ENCODE data around the gene NBPF6. TPM values are rescaled to one million over a fixed set of nuclear protein-coding genes. Genes with fewer than 3 reads are reported as not detected.
A peak's percentile ranks its signal among the peaks of the same experiment; 100 is the strongest.
"Not testable (repeated sequence)": the region's sequence is repeated elsewhere in the genome, so short reads cannot be mapped to it uniquely, and the experiment has no call there.

Gene NBPF6
- total RNA-seq, 2 donors from 2014 or later = not detected

DNA sequence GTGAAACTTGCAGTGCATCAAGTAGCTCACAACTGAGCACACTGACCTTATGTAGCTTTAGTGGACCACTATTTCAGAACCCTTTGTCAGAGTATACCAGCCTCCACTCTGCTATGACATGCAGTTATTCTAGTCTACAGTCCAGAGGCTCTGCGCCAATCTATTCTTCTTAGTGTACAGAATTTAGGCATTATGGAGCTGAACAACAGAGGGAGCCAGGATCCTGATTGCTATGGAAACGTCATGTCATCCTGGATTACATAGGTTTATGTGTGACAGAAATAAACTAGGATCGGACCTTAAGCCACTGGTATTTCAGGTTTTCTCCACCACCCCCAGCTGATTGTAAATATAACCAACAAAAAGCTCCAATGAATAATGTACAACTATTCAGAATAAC, 61.6 kb downstream of the NBPF6 start:
- DNase-seq (ENCODE audit: low spot score) = no peak
- ATAC-seq (ENCODE audit: insufficient number of reproducible peaks, low FRiP score, low read depth) = no peak
- H3K27me3 ChIP-seq (replicated peaks; ENCODE audit: insufficient read depth) = no peaks in the 10 kb centered on the region

GRCh38 chr1:108512239-108513043, 62.3 kb downstream of the NBPF6 start:
- no peaks in the 10 kb centered on the region for H3K27me3 ChIP-seq (replicated peaks; ENCODE audit: insufficient read depth)
- no peaks in the 10 kb centered on the region for H3K4me1 ChIP-seq (ENCODE audit: control insufficient read depth in 1 of 2, low read depth in 2 of 2)
- H3K36me3 ChIP-seq = no peaks in the 10 kb centered on the region
- no peak overlapping the region for H3K27ac ChIP-seq
- ATAC-seq (ENCODE audit: insufficient number of reproducible peaks, low FRiP score, low read depth) = no peak
- DNase-seq (ENCODE audit: low spot score) = no peak
- no peak overlapping the region for H3K4me3 ChIP-seq
- H3K9me3 ChIP-seq = no peaks in the 10 kb centered on the region
- TF ChIP-seq, protein P1, sequence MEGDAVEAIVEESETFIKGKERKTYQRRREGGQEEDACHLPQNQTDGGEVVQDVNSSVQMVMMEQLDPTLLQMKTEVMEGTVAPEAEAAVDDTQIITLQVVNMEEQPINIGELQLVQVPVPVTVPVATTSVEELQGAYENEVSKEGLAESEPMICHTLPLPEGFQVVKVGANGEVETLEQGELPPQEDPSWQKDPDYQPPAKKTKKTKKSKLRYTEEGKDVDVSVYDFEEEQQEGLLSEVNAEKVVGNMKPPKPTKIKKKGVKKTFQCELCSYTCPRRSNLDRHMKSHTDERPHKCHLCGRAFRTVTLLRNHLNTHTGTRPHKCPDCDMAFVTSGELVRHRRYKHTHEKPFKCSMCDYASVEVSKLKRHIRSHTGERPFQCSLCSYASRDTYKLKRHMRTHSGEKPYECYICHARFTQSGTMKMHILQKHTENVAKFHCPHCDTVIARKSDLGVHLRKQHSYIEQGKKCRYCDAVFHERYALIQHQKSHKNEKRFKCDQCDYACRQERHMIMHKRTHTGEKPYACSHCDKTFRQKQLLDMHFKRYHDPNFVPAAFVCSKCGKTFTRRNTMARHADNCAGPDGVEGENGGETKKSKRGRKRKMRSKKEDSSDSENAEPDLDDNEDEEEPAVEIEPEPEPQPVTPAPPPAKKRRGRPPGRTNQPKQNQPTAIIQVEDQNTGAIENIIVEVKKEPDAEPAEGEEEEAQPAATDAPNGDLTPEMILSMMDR (IDR thresholded peaks at IDR 0.05) = peak; percentile 78

More for the DNA sequence above, 61.6 kb downstream of the NBPF6 start:
- H3K9me3 ChIP-seq = no peaks in the 10 kb centered on the region
- H3K4me3 ChIP-seq = no peak overlapping the region
- TF ChIP-seq, protein P1 (IDR thresholded peaks at IDR 0.05) = no peak
- H3K27ac ChIP-seq = no peak overlapping the region
- no peaks in the 10 kb centered on the region for H3K4me1 ChIP-seq (ENCODE audit: control insufficient read depth in 1 of 2, low read depth in 2 of 2)
- H3K36me3 ChIP-seq = no peaks in the 10 kb centered on the region

- Histone ChIP-seq H3K9me3 (no peaks in the 10 kb centered on the region), H3K4me1 (ENCODE audit: control insufficient read depth in 1 of 2, low read depth in 2 of 2) (no peaks in the 10 kb centered on the region), H3K27ac (no peak overlapping the region), H3K4me3 (no peak overlapping the region), H3K36me3 (no peaks in the 10 kb centered on the region), H3K27me3 (replicated peaks; ENCODE audit: insufficient read depth) (no peaks in the 10 kb centered on the region)
- no peak for ATAC-seq (ENCODE audit: insufficient number of reproducible peaks, low FRiP score, low read depth)
- no peak for DNase-seq (ENCODE audit: low spot score)
- TF ChIP-seq, protein P1 (IDR thresholded peaks at IDR 0.05) = no peak
These were observed 62.9 kb downstream of the NBPF6 start for GRCh38 chr1:108513044-108513415.

DNA sequence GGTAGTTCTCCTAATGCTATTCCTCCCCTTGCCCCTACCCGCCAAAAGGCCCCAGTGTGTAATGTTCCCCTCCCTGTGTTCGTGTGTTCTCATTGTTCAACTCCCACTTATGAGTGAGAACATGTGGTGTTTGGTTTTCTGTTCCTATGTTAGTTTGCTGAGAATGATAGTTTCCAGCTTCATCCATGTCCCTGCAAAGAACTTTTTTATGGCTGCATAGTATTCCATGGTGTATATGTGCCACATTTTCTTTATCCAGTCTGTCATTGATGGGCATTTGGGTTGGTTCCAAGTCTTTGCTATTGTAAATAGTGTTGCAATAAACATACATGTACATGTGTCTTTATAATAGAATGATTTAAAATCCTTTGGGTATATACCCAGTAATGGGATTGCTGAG, 63.8 kb downstream of the NBPF6 start:
- not testable (repeated sequence) for H3K9me3 ChIP-seq; H3K27me3 ChIP-seq (replicated peaks; ENCODE audit: insufficient read depth); H3K4me3 ChIP-seq; H3K27ac ChIP-seq; H3K4me1 ChIP-seq (ENCODE audit: control insufficient read depth in 1 of 2, low read depth in 2 of 2); ATAC-seq (ENCODE audit: insufficient number of reproducible peaks, low FRiP score, low read depth); H3K36me3 ChIP-seq; DNase-seq (ENCODE audit: low spot score)

GRCh38 chr1:108517301-108517897, 67.3 kb downstream of the NBPF6 start:
- not testable (repeated sequence) for ATAC-seq (ENCODE audit: insufficient number of reproducible peaks, low FRiP score, low read depth); H3K27me3 ChIP-seq (replicated peaks; ENCODE audit: insufficient read depth); H3K36me3 ChIP-seq; H3K4me3 ChIP-seq; DNase-seq (ENCODE audit: low spot score); H3K4me1 ChIP-seq (ENCODE audit: control insufficient read depth in 1 of 2, low read depth in 2 of 2); H3K9me3 ChIP-seq; H3K27ac ChIP-seq

Other genes starting within 250 kb of the NBPF6 start
- gene SLC25A24, start 250.0 kb upstream of the NBPF6 start, total RNA-seq = 10 to 100 TPM; 25.9 to 26.0 TPM
- not detected for gene NBPF4, start 206.3 kb upstream of the NBPF6 start, total RNA-seq
- gene EEIG2, start 109.8 kb downstream of the NBPF6 start, total RNA-seq = 10 to 100 TPM; 13.5 to 15.0 TPM
- gene HENMT1, start 210.8 kb downstream of the NBPF6 start, total RNA-seq = 1 to 10 TPM; 3.4 to 7.9 TPM
- 10 to 100 TPM; 21.7 to 57.3 TPM for gene PRPF38B, start 242.0 kb downstream of the NBPF6 start, total RNA-seq

All from thoracic aorta (tissue), 2 donors.